IMR-90 (cell line): ENCODE data around the gene INO80B. TPM values are rescaled to one million over a fixed set of nuclear protein-coding genes. Genes with fewer than 3 reads are reported as not detected.
A peak's percentile ranks its signal among the peaks of the same experiment; 100 is the strongest.

ENCODE experiments used
- ATAC-seq: fragments of 200-7000 bp; cut with Tn5 transposase; 2 replicates; pipeline ENCODE4 v1.9.1; 2020; ENCODE audit warnings: low read depth, mild to moderate bottlenecking, moderate library complexity
- BruUV-seq: library from RNA; stranded (reverse); fragments of 400-500 nt; replicated peaks from 2 replicates; lab custom pipeline; 2021; lab: Mats Ljungman, UMichigan
- CTCF ChIA-PET: fragments of 300-600 bp; formaldehyde crosslinking; extraction: SDS; loops from one replicate; lab custom pipeline; 2021; ENCODE audit warnings: antibody characterized with exemption; lab: Yijun Ruan, JAX
- POLR2A ChIA-PET: fragments of 300-600 bp; sonication (Branson Sonifier 250); formaldehyde crosslinking; loops from one replicate; lab custom pipeline; 2022; ENCODE audit warnings: antibody characterized with exemption; ENCODE audit not compliant: unreplicated experiment; lab: Charles Lee
- DNase-seq: peaks from one replicate; pipeline ENCODE4 v3.0.0; 2013
- H2AFZ ChIP-seq: replicated peaks from 2 replicates; pipeline ENCODE3; 2013; ENCODE audit warnings: low read length, mild to moderate bottlenecking; ENCODE audit not compliant: poor library complexity
- H2AK5ac ChIP-seq: 2 replicates; pipeline ENCODE4 v1.6.1; 2013; ENCODE audit warnings: low read depth, low read length, inconsistent platforms
- H2AK9ac ChIP-seq: replicated peaks from 2 replicates; pipeline ENCODE3; 2013; ENCODE audit warnings: mild to moderate bottlenecking, low read depth, low read length, moderate library complexity; ENCODE audit not compliant: poor library complexity
- H2BK120ac ChIP-seq: 2 replicates; pipeline ENCODE4 v1.6.1; 2013; ENCODE audit warnings: low read depth, low read length, inconsistent platforms
- H2BK15ac ChIP-seq: 3 replicates; pipeline ENCODE4 v1.6.1; 2013; ENCODE audit warnings: low read depth, low read length, inconsistent platforms
- H2BK20ac ChIP-seq: 2 replicates; pipeline ENCODE4 v1.6.1; 2013; ENCODE audit warnings: low read depth, mild to moderate bottlenecking, inconsistent platforms, low read length, moderate library complexity
- H2BK5ac ChIP-seq: 2 replicates; pipeline ENCODE4 v1.6.1; 2013; ENCODE audit warnings: mild to moderate bottlenecking, low read depth, low read length, inconsistent platforms; ENCODE audit not compliant: poor library complexity, severe bottlenecking
- H3K14ac ChIP-seq: replicated peaks from 2 replicates; pipeline ENCODE4 v1.6.1; 2013; ENCODE audit warnings: low read depth, low read length, inconsistent platforms
- H3K18ac ChIP-seq: 2 replicates; pipeline ENCODE4 v1.6.1; 2013; ENCODE audit warnings: low read depth, low read length, control low read depth
- H3K23ac ChIP-seq: 2 replicates; pipeline ENCODE4 v1.6.1; 2013; ENCODE audit warnings: low read depth, low read length, inconsistent platforms
- H3K27ac ChIP-seq: 2 replicates; pipeline ENCODE4 v1.5.1; 2013; ENCODE audit warnings: mild to moderate bottlenecking, control low read depth, low read length; ENCODE audit not compliant: insufficient read depth
- H3K27me3 ChIP-seq: 2 replicates; pipeline ENCODE4 v1.6.1; 2013; ENCODE audit warnings: low read length; ENCODE audit not compliant: control insufficient read depth, insufficient read depth
- H3K36me3 ChIP-seq: 2 replicates; pipeline ENCODE4 v1.6.1; 2013; ENCODE audit warnings: low read length, mixed read lengths; ENCODE audit not compliant: control insufficient read depth, insufficient read depth
- H3K4ac ChIP-seq: 2 replicates; pipeline ENCODE4 v1.6.1; 2013; ENCODE audit warnings: low read depth, low read length, inconsistent platforms
- H3K4me1 ChIP-seq: 2 replicates; pipeline ENCODE4 v1.6.1; 2013; ENCODE audit warnings: low read length, mixed read lengths; ENCODE audit not compliant: control insufficient read depth, insufficient read depth
- H3K4me2 ChIP-seq: 2 replicates; pipeline ENCODE4 v1.6.1; 2013; ENCODE audit warnings: low read depth, mild to moderate bottlenecking, control low read depth, low read length, moderate library complexity
- H3K4me3 ChIP-seq: 2 replicates; pipeline ENCODE4 v1.5.1; 2013; ENCODE audit warnings: low read depth, mild to moderate bottlenecking, control low read depth, low read length, moderate library complexity; ENCODE audit not compliant: insufficient read depth
- H3K56ac ChIP-seq: 2 replicates; pipeline ENCODE4 v1.6.1; 2013; ENCODE audit warnings: low read length, inconsistent platforms; ENCODE audit not compliant: insufficient read depth; ENCODE audit errors: extremely low read depth
- H3K79me1 ChIP-seq, 2 experiments: 2 replicates each; pipeline ENCODE4 v1.6.1; 2013; ENCODE audit warnings: low read length in 2 of 2, inconsistent platforms in 1 of 2, low read depth in 1 of 2
- H3K9ac ChIP-seq: 2 replicates; pipeline ENCODE4 v1.6.1; 2013; ENCODE audit warnings: low read depth, low read length, control low read depth
- H3K9me1 ChIP-seq: 2 replicates; pipeline ENCODE4 v1.6.1; 2013; ENCODE audit warnings: low read length, inconsistent platforms; ENCODE audit not compliant: insufficient read depth
- H3K9me3 ChIP-seq: 2 replicates; pipeline ENCODE4 v1.6.1; 2013; ENCODE audit warnings: low read length; ENCODE audit not compliant: control insufficient read depth, insufficient read depth
- H4K20me1 ChIP-seq: 2 replicates; pipeline ENCODE4 v1.6.1; 2013; ENCODE audit warnings: low read length, inconsistent platforms; ENCODE audit not compliant: insufficient read depth
- H4K5ac ChIP-seq: 2 replicates; pipeline ENCODE4 v1.6.1; 2013; ENCODE audit warnings: mild to moderate bottlenecking, low read depth, low read length, control low read depth
- H4K8ac ChIP-seq, 2 experiments: 2 replicates each; pipeline ENCODE4 v1.6.1; 2013; ENCODE audit warnings: low read depth in 2 of 2, low read length in 2 of 2, control low read depth in 1 of 2, inconsistent platforms in 1 of 2
- H4K91ac ChIP-seq: 2 replicates; pipeline ENCODE4 v1.6.1; 2013; ENCODE audit warnings: low read depth, low read length, inconsistent platforms; ENCODE audit not compliant: insufficient read depth
- BHLHE40 ChIP-seq: fragments of 150-350 bp; IDR thresholded peaks from 2 replicates; pipeline ENCODE4 v1.6.1; 2016; ENCODE audit warnings: mild to moderate bottlenecking, low read depth, low read length
- CEBPB ChIP-seq: IDR thresholded peaks from 2 replicates; pipeline ENCODE4 v1.6.1; 2012; ENCODE audit warnings: low read depth, low read length, improper control_type of control experiment
- CHD1 ChIP-seq: IDR thresholded peaks from 2 replicates; pipeline ENCODE4 v1.6.1; 2012; ENCODE audit warnings: low read depth, low read length, improper control_type of control experiment
- MAFK ChIP-seq: IDR thresholded peaks from 2 replicates; pipeline ENCODE4 v1.6.1; 2012; ENCODE audit warnings: low read depth, low read length, improper control_type of control experiment
- MAZ ChIP-seq: IDR thresholded peaks from 2 replicates; pipeline ENCODE4 v1.6.1; 2012; ENCODE audit warnings: low read depth, mild to moderate bottlenecking, low read length, improper control_type of control experiment, moderate library complexity, borderline replicate concordance
- MXI1 ChIP-seq: IDR thresholded peaks from 2 replicates; pipeline ENCODE4 v1.6.1; 2012; ENCODE audit warnings: low read depth, mild to moderate bottlenecking, low read length, moderate library complexity, borderline replicate concordance
- NFE2L2 ChIP-seq: fragments of 150-350 bp; IDR thresholded peaks from 2 replicates; pipeline ENCODE4 v1.6.1; 2016; ENCODE audit warnings: low read depth, mild to moderate bottlenecking, low read length
- POLR2A ChIP-seq: IDR thresholded peaks from 2 replicates; pipeline ENCODE4 v1.6.1; 2012; ENCODE audit warnings: mild to moderate bottlenecking, low read depth, low read length
- RAD21 ChIP-seq: IDR thresholded peaks from 2 replicates; pipeline ENCODE4 v1.6.1; 2012; ENCODE audit warnings: low read length, improper control_type of control experiment
- RCOR1 ChIP-seq: IDR thresholded peaks from 2 replicates; pipeline ENCODE4 v1.6.1; 2012; ENCODE audit warnings: mild to moderate bottlenecking, low read length, improper control_type of control experiment; ENCODE audit not compliant: insufficient replicate concordance
- RFX5 ChIP-seq: IDR thresholded peaks from 2 replicates; pipeline ENCODE4 v1.8.0; 2012; ENCODE audit warnings: low read depth, mild to moderate bottlenecking, low read length, moderate library complexity
- SMC3 ChIP-seq: fragments of 150-350 bp; IDR thresholded peaks from 2 replicates; pipeline ENCODE4 v1.6.1; 2016; ENCODE audit warnings: low read depth, mild to moderate bottlenecking, antibody characterized with exemption, low read length, moderate library complexity
- WGBS, 2 experiments: methylation state at CpG; one replicate each; pipeline versions ENCODE4 v1.1.5 to v1.1.7; 2013; ENCODE audit warnings: missing lambda C conversion rate in 2 of 2; ENCODE audit not compliant: insufficient read length in 1 of 2; ENCODE audit errors: extremely low coverage in 2 of 2; 5-methylcytosine and 5-hydroxymethylcytosine counted together
- dilution Hi-C: fragments of 300-500 bp; cut with HindIII; formaldehyde crosslinking; loops from one replicate; pipeline ENCODE4 v1.14.3; 2018; ENCODE audit warnings: low sequenced_read_pairs; ENCODE audit not compliant: unreplicated experiment
- in situ Hi-C: fragments of 300-500 bp; cut with MboI; formaldehyde crosslinking; loops from 3 replicates; pipeline ENCODE4 v1.14.3; 2019; ENCODE audit warnings: low sequenced_read_pairs, inconsistent platforms, mixed read lengths
- intact Hi-C: fragments of 100-400 bp; cut with micrococcal nuclease; formaldehyde crosslinking; loops from 2 replicates; pipeline ENCODE4 v1.10.0; 2022
- polyA plus RNA-seq, 3 experiments: library from polyadenylated mRNA; depleted of rRNA; stranded (reverse); fragments of >200 nt; gene quantifications; 2 replicates each; pipeline ENCODE4 v1.2.3, GENCODE V29; 2012; ENCODE audit warnings: low replicate concordance in 1 of 3
- total RNA-seq: library from RNA; depleted of rRNA; stranded (reverse); fragments of >200 nt; gene quantifications from 2 replicates; pipeline ENCODE4 v1.2.3, GENCODE V29; 2012
- TF ChIP-seq, protein P1 (sequence below): fragments of 150-350 bp; IDR thresholded peaks from 2 replicates; pipeline ENCODE4 v1.6.1; 2017; ENCODE audit warnings: mild to moderate bottlenecking, antibody characterized with exemption, low read length, low read depth
- TF ChIP-seq, protein P2 (sequence below): fragments of 150-350 bp; IDR thresholded peaks from 2 replicates; pipeline ENCODE4 v1.6.1; 2016; ENCODE audit warnings: low read depth, mild to moderate bottlenecking, low read length, moderate library complexity, borderline replicate concordance

The INO80B gene
- total and polyA plus RNA-seq, 2 of the 4 experiments (the other 2 are of a cell fraction), result 4.5 to 10.5 TPM

- dilution Hi-C loops (no loop called here), intact Hi-C loops (loop anchor here (2.0 kb wide), 1 partner anchor 47 kb away; the partner anchor contains the start of gene DOK1), in situ Hi-C loops (no loop called here)
- DNase-seq (peak; percentile 97), ATAC-seq (peak; percentile 91)
- BruUV-seq, result no TSS peak
- H3K4me2 ChIP-seq, result peak within 1 kb of the TSS; percentile 84
- peak within 1 kb of the TSS; percentile 100 for H3K18ac ChIP-seq
- no peaks in the 10 kb centered on the region for H3K9me3 ChIP-seq
- peaks cover 18% of the 10 kb centered on the region for H3K27me3 ChIP-seq
- peak within 1 kb of the TSS; percentile 100 for H2AFZ ChIP-seq
- H2AK5ac ChIP-seq, result peak within 1 kb of the TSS; percentile 99
- H3K14ac ChIP-seq, result peak within 1 kb of the TSS; percentile 100
- H2AK9ac ChIP-seq, result peak within 1 kb of the TSS; percentile 92
- 1% methylated on average over 29 of the region's 56 CpGs; no CpG with 5 or more reads in 1 of the 2 experiments for whole genome bisulfite sequencing, 2 experiments
- H2BK120ac ChIP-seq, result peak within 1 kb of the TSS; percentile 100
- POLR2A ChIA-PET, result no interaction called here
- H2BK5ac ChIP-seq, result peak within 1 kb of the TSS; percentile 100
- H3K56ac ChIP-seq, result peak within 1 kb of the TSS; percentile 99
- H3K4me3 ChIP-seq, result peak within 1 kb of the TSS; percentile 75
- peak within 1 kb of the TSS; percentile 95 for H2BK20ac ChIP-seq
- H3K23ac ChIP-seq, result peak within 1 kb of the TSS; percentile 100
- peak within 1 kb of the TSS; percentile 100 for H4K91ac ChIP-seq
- peaks cover 18% of the 10 kb centered on the region for H3K4me1 ChIP-seq
- CTCF ChIA-PET, result interaction anchor here (0.7 kb wide), 1 partner anchor 79 kb away, joined by 3 read pairs; no protein-coding TSS in a partner anchor
- H4K8ac ChIP-seq, result peak within 1 kb of the TSS; percentile 91 to 100
- H4K20me1 ChIP-seq, result no peaks in the 10 kb centered on the region
- peak within 1 kb of the TSS; percentile 100 for H4K5ac ChIP-seq
- H3K36me3 ChIP-seq, result peaks cover 16% of the 10 kb centered on the region
- peaks cover 9% of the 10 kb centered on the region for H3K9me1 ChIP-seq
- peak within 1 kb of the TSS; percentile 100 for H3K4ac ChIP-seq
- peak within 1 kb of the TSS; percentile 100 for H2BK15ac ChIP-seq
- peaks cover 12 to 38% of the 10 kb centered on the region in 2 experiments for H3K79me1 ChIP-seq
- peak within 1 kb of the TSS; percentile 93 for H3K27ac ChIP-seq
- peak within 1 kb of the TSS; percentile 97 for H3K9ac ChIP-seq
- TF ChIP-seq RCOR1 (no peak), RAD21 (no peak), MXI1 (peak; percentile 51; the same call in 1 of the 2 replicates), MAFK (no peak), RFX5 (no peak), CHD1 (no peak), BHLHE40 (peak; percentile 72), SMC3 (peak; percentile 23; the same call in 1 of the 2 replicates), POLR2A (peak; percentile 81), MAZ (0 out of 2 replicates have a peak, but pooled peaks have one; percentile 30), NFE2L2 (no peak), CEBPB (peak; percentile 83)
- TF ChIP-seq, protein P1, sequence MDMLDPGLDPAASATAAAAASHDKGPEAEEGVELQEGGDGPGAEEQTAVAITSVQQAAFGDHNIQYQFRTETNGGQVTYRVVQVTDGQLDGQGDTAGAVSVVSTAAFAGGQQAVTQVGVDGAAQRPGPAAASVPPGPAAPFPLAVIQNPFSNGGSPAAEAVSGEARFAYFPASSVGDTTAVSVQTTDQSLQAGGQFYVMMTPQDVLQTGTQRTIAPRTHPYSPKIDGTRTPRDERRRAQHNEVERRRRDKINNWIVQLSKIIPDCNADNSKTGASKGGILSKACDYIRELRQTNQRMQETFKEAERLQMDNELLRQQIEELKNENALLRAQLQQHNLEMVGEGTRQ, result peak; percentile 64
- TF ChIP-seq, protein P2, sequence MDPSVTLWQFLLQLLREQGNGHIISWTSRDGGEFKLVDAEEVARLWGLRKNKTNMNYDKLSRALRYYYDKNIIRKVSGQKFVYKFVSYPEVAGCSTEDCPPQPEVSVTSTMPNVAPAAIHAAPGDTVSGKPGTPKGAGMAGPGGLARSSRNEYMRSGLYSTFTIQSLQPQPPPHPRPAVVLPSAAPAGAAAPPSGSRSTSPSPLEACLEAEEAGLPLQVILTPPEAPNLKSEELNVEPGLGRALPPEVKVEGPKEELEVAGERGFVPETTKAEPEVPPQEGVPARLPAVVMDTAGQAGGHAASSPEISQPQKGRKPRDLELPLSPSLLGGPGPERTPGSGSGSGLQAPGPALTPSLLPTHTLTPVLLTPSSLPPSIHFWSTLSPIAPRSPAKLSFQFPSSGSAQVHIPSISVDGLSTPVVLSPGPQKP, result no peak
These were observed 52.4 kb downstream of the INO80B start, which contains the start of gene PCGF1 for GRCh38 chr2:74507145-74507925. PCGF1 (minus strand) TSS chr2:74507695; CDS start chr2:74507668, 27 bp downstream.
